DMS 273 (cell line): ENCODE measurements around the gene ELAPOR1.
A peak's percentile ranks its signal among the peaks of the same experiment; 100 is the strongest.

ENCODE experiments used
- DNase-seq: peaks from one replicate; lab custom pipeline; 2025; ENCODE audit not compliant: unreplicated experiment; lab: John Stamatoyannopoulos, UW

Gene ELAPOR1

DNA sequence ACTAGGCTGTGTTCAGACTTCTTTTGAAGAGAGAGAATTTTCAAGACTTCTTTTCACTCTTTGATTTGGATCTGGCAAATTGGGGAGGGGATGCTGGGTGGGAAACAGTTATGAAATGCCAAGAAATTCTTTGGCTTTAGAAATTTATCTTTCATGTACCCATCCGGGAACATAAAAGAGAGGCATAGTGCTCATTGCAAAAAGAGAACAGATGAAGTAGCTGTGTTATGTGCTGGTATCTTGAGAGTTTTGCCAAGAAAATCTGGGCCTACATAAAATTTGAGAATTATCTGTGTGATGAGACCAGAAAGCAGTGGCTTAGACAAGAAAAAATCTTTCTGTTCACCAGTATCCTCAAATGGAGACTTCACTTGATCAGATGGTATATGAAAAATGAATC lies 19.0 kb upstream of the ELAPOR1 start:
- DNase-seq: no peak

GRCh38 chr1:109095631-109096030 lies 18.3 kb upstream of the ELAPOR1 start:
- DNase-seq: no peak

DNA sequence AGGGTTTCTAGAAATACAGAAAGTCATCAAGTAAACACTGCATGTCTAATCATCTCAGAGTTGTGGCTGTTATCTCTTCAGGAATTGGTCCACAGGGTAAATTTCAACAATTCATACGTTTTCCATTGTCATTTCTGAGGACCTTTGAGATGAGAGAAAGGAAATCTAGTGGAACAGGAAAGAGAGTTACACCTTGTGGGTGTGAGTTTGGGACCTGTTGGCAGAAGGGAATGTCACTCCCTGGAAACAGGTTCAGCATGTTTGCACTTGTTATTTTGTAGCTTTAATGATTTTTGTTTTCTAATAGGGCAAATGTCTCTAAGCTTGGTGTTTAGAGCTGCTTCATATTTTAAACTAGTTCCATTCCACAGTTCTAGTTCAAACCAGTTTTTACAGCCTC lies 17.8 kb upstream of the ELAPOR1 start:
- no peak for DNase-seq

DNA sequence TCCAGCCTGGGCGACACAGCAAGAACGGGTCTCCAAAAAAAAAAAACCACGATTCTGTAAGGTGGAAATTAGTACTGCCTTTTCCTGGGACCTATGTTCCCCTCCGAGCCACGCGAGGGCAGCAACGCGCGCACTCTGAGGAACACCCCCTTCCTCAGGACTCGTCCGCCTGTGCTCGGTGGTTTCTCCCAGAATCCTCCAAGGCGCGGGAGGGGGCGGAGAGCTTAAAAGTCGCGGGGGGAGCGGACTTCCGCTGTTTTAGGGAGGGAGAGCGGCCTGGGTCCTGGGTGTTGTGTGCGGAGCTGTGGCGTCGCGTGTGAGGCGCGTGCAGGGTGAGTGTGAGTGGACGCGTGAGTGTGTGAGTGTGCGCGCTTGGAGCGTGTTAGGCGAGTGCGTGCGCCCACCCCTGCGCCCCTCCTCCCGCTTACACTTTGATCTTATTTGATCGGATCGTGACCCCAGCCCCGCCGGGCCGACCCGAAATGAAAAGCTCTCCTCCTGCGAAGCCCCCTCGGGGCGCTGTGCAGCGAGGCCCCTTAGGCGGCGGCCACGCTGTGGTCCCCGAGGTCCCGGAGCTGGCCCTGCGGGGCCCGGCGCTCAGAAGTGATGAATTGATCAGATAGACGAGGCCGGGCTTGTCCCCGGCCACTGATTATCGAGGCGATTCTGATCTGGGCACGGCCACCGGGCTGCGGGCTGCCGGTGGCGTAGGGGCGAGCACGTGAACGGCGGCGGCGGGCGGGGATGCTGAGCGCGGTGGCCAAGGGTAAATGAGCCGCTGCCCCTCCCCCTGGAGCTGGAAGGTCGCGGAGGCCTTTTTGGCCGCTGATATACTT lies 13.8 kb upstream of the ELAPOR1 start:
- DNase-seq: peak; percentile 99

DNA sequence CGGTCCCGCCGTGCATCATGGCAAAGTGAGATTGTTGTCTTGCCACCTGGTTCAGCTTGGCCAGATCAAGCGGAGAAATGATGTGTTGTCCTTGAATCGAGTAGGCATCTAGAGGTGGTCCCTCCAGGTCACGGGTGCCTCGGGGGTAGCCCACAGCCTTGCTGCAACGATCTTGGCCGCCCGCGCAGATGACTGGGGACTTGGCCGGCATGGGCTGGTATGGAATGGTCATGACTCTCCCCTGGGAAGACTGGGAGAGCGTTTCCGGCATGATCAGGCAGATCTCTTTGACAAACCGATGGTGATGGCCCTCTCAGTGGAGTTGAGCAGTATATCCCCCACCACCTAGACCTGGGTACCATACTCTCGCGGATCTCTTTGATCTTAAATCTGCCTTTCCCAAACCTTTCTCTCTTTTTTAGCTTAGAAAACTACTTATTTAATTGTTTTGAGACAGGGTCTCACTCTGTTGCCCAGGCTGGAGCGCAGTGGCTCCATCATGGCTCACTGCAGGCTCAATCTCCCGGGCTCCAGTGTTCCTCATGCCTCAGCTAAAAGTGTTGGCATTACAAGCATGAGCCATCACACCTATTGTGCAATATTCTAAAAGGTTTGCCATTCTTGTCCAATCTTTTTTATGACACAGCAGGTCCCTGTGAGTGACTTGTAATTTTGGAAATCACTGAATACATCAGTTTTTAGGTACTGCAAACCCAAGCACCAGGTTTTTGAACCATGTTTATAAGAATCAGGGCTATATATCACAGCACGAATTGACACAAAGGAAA lies 9.4 kb upstream of the ELAPOR1 start:
- DNase-seq: no peak

DNA sequence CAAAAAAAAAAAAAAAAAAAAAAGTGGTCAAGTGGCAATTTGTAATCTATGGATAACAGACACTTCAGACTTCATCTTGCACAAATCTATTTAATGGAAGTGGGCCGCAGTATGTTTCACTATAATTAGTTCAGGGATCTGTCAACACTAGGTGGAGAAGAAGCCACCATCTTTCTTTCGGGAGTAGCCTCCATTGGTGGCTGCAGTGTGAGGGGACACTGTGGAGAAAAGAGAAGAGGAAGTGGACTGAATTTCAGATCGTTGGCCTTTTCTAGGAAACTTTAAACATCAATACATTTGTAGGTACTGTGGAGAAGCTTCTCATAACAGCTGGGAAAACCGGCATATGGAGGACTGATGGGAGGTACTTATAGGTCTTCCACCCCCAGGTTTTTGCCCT lies 8.0 kb upstream of the ELAPOR1 start:
- peak; percentile 48 for DNase-seq

DNA sequence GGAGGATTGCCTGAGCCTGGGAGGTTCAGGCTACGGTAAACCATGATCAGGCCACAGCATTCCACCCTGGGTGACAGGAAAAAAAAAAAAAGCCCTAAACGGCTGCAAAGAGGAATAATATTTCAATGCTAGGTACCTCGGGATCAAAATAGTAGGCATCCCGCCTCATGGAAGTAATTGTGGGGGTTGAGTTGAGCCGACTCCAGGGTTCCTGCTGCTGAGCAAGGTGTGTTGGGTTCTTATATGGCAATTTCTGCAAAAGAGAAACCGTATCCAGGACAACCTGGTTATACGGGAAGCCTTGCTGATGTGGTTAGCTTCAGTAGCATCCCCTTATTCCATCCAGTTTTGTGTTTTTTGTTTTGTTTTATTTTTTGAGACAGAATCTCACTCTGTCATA lies 6.1 kb upstream of the ELAPOR1 start:
- DNase-seq: no peak

GRCh38 chr1:109109906-109110305 lies 4.0 kb upstream of the ELAPOR1 start:
- DNase-seq: no peak

GRCh38 chr1:109111386-109112055 lies 2.4 kb upstream of the ELAPOR1 start:
- DNase-seq: no peak

- DNase-seq: peak; percentile 57
Measured at GRCh38 chr1:109112056-109112651, 1.8 kb upstream of the ELAPOR1 start.

DNA sequence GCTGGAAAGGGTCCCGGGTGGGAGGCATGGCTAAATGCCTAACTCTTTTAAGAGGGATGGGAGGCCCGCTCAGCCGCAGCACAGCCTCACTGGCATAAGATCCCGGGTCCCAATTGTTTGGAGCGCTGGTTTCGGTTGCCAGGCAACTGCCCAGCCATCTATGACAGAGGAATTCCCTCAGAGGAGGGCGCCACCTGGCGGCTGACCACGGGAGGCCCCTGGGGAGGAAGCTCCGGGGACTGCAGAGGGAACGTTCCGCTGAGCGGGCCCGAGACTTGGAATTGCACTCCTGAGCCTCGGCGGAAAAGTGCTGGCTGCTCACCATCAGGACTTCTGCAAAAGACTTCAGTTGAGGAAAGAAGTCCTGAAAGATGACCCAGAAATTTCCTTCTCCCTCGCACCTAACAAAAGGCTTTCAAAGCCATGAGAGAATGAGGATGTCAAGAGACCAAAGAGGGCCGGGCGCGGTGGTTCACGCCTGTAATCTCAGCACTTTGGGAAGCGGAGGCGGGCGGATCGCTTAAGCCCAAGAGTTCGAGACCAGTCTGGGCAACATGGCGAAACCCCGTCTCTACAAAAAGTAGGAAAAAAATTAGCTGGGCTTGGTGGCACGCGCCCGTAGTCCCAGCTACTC lies 1.1 kb upstream of the ELAPOR1 start:
- peak; percentile 98 for DNase-seq

GRCh38 chr1:109114342-109114674 lies 393 bp downstream of the ELAPOR1 start:
- no peak for DNase-seq

- no peak for DNase-seq
Measured at GRCh38 chr1:109115685-109116084, 1.8 kb downstream of the ELAPOR1 start.

DNA sequence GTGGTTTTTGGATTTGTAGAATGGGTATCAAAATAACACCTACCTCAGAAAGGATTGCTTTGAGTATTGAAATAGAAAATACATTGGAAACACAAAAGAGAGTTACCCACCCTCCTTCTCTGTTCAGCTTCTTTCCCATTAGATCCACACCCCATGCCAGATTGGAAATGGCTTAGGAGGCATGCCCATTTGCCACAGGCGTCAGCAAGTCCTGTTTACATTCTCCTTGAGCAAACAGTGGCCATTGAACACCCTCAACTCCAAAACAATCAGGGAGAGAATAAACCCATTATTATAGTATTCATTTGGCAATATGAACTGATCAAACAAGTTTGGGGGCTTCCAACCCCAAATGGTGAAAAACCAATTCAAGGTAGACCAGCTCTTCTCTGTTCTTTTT lies 2.4 kb downstream of the ELAPOR1 start:
- no peak for DNase-seq

DNA sequence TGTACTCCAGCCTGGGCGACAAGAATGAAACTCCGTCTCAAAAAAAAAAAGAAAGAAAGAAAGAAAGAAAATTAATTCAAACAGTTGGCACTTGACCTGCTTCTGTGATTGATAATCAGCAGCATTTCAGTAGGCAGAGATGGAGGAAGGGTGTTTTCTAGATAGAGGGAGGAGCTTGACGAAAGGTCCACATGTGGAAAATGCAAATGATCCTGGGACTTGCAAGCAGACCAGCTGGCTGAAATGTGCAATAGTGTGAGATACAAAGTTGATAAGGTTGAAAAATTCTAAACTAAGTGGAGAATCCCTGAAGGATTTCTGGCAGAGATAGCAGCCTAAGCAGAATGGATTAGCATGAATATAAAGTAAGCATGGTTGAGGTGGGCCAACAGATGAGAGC lies 4.2 kb downstream of the ELAPOR1 start:
- DNase-seq: peak; percentile 63

- DNase-seq: no peak
Measured at GRCh38 chr1:109120356-109120755, 6.4 kb downstream of the ELAPOR1 start.

- DNase-seq: no peak
Measured at GRCh38 chr1:109131059-109131458, 17.1 kb downstream of the ELAPOR1 start.

DNA sequence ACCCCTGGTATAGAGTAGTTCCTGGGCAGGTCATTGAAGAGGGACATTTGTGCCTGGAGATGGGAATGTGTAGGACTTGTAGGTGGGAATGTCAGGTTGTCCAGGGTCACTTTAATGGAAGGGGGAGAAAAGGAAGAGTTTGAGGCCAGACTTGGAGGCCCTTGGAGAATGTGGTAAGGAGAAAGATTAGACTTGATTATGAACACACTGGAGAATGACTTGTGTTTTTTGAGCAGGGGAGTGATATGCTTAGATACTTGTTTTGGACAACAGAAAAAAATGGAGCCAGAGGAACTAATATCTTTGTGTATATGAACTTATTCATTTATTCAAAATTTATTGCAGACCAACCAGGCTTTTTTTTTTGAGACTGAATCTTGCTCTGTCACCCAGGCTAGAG lies 17.9 kb downstream of the ELAPOR1 start:
- no peak for DNase-seq

GRCh38 chr1:109133002-109133706 lies 19.2 kb downstream of the ELAPOR1 start:
- DNase-seq: no peak

DNA sequence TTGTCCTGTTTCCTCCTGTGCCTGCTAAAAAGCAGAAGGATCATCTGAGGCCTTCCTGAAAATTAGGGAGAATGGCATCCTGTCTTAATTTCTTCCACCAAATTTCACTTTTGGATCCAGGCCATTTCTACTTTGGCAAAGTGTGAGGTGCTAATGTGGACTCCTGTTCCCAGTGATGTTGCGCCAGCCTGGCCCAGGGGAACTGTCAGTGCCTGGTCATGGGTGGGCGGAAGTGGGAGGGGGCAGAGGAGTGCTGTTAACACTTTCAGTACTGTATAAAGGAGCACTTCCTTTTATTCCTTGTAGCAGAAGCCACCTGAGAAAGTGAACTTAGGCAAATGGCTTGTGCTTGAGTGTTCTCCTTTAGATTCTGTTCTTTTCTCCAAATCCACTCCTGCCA lies 19.9 kb downstream of the ELAPOR1 start:
- peak; percentile 62 for DNase-seq
